Large intestine (tissue), 3 donors: Measurements from ENCODE around the gene C20orf141. TPM values are rescaled to one million over a fixed set of nuclear protein-coding genes. Genes with fewer than 3 reads are reported as not detected.
"Not testable (repeated sequence)": the region's sequence is repeated elsewhere in the genome, so short reads cannot be mapped to it uniquely, and the experiment has no call there.

Experiments
- DNase-seq, 2 donors: peaks; one replicate each; pipeline versions ENCODE4 v3.0.0 to v3.0.0-alpha.2; 2013
- H3K27ac ChIP-seq: one replicate; pipeline ENCODE4 v1.5.1; 2013; ENCODE audit warnings: low read length
- H3K27me3 ChIP-seq: 2 replicates; pipeline ENCODE4 v1.6.1; 2013; ENCODE audit warnings: low read length; ENCODE audit not compliant: control insufficient read depth, insufficient read depth
- H3K36me3 ChIP-seq: 2 replicates; pipeline ENCODE4 v1.6.1; 2013; ENCODE audit warnings: low read length; ENCODE audit not compliant: control insufficient read depth, insufficient read depth
- H3K4me1 ChIP-seq: one replicate; pipeline ENCODE4 v1.6.1; 2013; ENCODE audit warnings: low read length; ENCODE audit not compliant: control insufficient read depth, insufficient read depth
- H3K4me3 ChIP-seq: one replicate; pipeline ENCODE4 v1.5.1; 2013; ENCODE audit warnings: low read length
- H3K9me3 ChIP-seq: one replicate; pipeline ENCODE4 v1.6.1; 2013; ENCODE audit warnings: mild to moderate bottlenecking, low read depth, low read length, moderate library complexity; ENCODE audit not compliant: control insufficient read depth
- WGBS: methylation state at CpG from one replicate; pipeline ENCODE4 v1.1.5; 2013; ENCODE audit warnings: low lambda C conversion rate; ENCODE audit not compliant: insufficient coverage; 5-methylcytosine and 5-hydroxymethylcytosine counted together
- polyA plus RNA-seq: library from polyadenylated mRNA; unstranded; fragments of 120-200 nt; gene quantifications from one replicate; pipeline ENCODE4 v1.2.1, GENCODE V29; 2013

The C20orf141 gene
- polyA plus RNA-seq, 1 donor = not detected

DNA sequence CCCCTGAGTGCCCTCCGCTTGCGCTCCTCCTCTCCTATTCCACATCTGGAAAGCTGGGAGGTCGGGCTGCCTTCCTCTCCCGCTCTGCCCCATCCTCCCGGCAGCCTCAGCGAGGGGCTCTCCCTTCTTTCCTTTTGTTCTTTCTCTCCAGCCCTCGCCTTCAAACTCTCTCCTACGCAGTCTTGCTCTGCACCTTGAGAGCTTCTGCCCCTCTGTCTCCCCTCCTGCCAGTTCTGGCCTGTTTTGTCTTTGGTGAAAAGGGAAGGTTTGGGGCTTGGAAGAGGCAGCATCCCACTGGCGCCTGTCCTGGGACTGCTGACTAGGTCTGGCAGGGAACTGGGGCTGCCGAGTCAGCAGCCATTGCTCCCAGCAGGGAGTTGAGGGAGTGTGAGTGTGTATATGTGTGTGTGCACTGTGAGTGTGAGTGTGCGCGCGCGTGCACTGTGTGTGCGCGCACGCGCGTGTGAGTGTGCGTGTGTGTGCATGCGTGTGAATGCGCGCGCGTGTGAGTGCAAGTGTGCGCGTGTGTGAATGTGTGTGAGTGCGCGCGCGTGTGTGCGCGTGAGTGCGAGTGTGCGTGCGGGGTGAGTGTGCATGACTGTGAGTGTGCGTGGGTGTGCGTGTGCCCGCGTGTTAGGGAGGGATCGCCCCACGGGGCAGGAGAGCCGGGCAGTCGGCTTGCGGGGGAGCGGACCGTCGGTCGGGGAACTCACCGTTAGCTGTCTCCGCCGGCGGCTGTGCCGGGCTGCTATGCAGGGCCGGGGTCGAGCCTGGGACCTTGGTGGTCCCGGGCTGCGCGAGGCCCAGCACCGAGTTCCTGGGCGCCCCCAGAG, 14.9 kb upstream of the C20orf141 start:
- H3K4me3 ChIP-seq = peak overlapping the region; percentile 36
- no peaks in the 10 kb centered on the region for H3K9me3 ChIP-seq
- DNase-seq = peak in 1 of 2 donors; percentile 18
- H3K36me3 ChIP-seq = peaks cover 6% of the 10 kb centered on the region
- peaks cover 72% of the 10 kb centered on the region for H3K27me3 ChIP-seq
- H3K27ac ChIP-seq = no peak overlapping the region
- H3K4me1 ChIP-seq = peaks cover 2% of the 10 kb centered on the region
- 15% methylated on average over 4 of the region's 61 CpGs for WGBS

GRCh38 chr20:2800521-2801285, 14.1 kb upstream of the C20orf141 start, which contains the start of gene CPXM1:
Gene CPXM1 (minus strand): TSS chr20:2800627. CDS start chr20:2800572, 55 bp downstream.
- peaks cover 2% of the 10 kb centered on the region for H3K4me1 ChIP-seq
- H3K4me3 ChIP-seq = peak within 1 kb of the TSS; percentile 36
- no CpG with 5 or more reads among the region's 52 CpGs for WGBS
- H3K9me3 ChIP-seq = no peaks in the 10 kb centered on the region
- no peak within 1 kb of the TSS for H3K27ac ChIP-seq
- H3K36me3 ChIP-seq = peaks cover 6% of the 10 kb centered on the region
- H3K27me3 ChIP-seq = peaks cover 80% of the 10 kb centered on the region
- peak in 1 of 2 donors; percentile 20 for DNase-seq

DNA sequence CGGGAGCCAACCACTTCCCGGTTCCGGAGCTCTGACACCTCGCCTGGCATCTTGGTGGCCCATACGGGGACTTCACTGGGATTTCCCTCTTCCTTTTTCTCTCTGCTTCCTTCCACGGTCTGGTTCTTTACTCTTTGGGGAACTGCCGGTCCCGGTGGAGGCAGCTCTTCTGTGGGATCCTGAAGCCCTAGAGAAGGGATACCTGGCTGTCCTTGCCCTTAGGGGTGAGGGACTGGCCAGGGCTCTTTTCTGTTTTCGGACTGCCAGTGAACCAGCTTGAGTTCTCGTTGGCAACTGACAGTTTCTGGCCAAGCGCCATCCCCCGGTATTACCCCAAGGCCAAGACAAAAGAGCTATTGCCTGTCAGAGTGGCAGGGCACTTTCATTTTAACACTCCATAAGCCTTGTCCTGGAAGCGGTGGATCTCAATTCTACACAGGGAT, 13.5 kb upstream of the C20orf141 start:
- DNase-seq = no peak
- Histone ChIP-seq H3K27me3 (peaks cover 86% of the 10 kb centered on the region), H3K9me3 (no peaks in the 10 kb centered on the region), H3K4me3 (no peak overlapping the region), H3K27ac (no peak overlapping the region), H3K36me3 (peaks cover 6% of the 10 kb centered on the region), H3K4me1 (peaks cover 2% of the 10 kb centered on the region)
- no CpG with 5 or more reads among the region's 13 CpGs for WGBS

DNA sequence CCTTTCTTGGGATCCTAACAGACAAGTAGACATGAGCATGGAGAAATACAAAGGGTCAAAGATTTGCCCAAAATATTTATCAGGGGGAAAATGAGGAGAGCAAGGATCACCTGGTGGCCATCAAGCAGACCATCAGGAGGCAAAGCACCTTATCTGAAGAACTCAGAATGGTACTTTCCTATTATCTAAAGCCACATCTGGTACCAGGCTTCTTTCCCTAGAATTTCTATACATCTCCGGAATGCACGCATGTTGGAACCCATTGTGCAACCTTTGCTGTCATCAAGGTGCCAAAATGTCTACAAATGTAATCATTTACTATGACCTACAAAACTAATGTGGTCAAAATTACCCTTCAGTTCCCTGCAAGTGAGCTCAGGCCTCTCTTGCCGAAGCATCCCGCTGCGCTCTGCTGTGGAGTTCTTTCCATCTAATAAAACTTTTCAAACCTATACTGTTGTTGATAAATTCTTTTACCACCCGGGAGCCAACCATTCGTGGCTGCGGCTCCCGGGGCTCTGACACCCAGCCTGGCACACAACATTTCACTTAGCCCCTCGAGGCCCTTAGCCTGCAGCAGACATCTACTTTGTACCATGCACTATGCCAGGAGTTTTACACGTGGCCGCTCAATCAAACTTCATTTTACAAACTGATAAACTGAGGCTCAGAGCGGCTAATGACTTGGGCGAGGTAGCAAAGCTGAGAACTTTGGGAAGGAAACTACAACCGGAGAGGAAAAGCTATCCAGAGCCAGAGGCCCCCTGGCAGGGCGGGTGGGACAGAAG, 10.6 kb upstream of the C20orf141 start:
- no peak for DNase-seq
- Histone ChIP-seq H3K4me1 (peaks cover 2% of the 10 kb centered on the region), H3K4me3 (no peak overlapping the region), H3K27ac (no peak overlapping the region), H3K9me3 (no peaks in the 10 kb centered on the region), H3K27me3 (peaks cover 91% of the 10 kb centered on the region), H3K36me3 (no peaks in the 10 kb centered on the region)
- no CpG with 5 or more reads among the region's 16 CpGs for WGBS

- H3K4me1 ChIP-seq = peaks cover under 1% of the 10 kb centered on the region
- no peak overlapping the region for H3K27ac ChIP-seq
- H3K9me3 ChIP-seq = no peaks in the 10 kb centered on the region
- no CpG with 5 or more reads among the region's 49 CpGs for WGBS
- no peak overlapping the region for H3K4me3 ChIP-seq
- peaks cover 87% of the 10 kb centered on the region for H3K27me3 ChIP-seq
- H3K36me3 ChIP-seq = no peaks in the 10 kb centered on the region
- no peak for DNase-seq
Observed at GRCh38 chr20:2804852-2805688, 9.7 kb upstream of the C20orf141 start.

- peaks cover 81% of the 10 kb centered on the region for H3K27me3 ChIP-seq
- 20% methylated on average over 2 of the region's 22 CpGs for WGBS
- no peak overlapping the region for H3K27ac ChIP-seq
- no peak overlapping the region for H3K4me3 ChIP-seq
- no peaks in the 10 kb centered on the region for H3K4me1 ChIP-seq
- no peak for DNase-seq
- H3K36me3 ChIP-seq = no peaks in the 10 kb centered on the region
- H3K9me3 ChIP-seq = no peaks in the 10 kb centered on the region
Observed at GRCh38 chr20:2805689-2806350, 9.0 kb upstream of the C20orf141 start.

DNA sequence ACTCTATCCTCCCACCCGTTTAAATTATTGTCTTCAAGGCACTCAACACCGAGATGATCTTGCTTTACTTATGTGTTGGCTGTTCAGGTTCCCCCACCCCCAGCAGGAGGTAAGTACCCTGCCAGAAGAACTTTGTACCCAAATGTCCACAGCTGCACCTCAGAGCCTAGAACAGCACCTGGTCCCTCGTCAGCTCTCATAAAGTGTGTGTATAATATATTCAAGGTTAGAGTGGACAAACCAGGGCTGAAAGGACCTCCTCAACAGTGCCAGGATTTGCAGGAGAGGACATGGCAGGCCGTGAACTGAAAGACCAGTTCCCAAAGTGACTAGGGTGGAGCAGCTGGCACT, 8.5 kb upstream of the C20orf141 start:
- peaks cover 76% of the 10 kb centered on the region for H3K27me3 ChIP-seq
- no CpG with 5 or more reads among the region's 4 CpGs for WGBS
- H3K36me3 ChIP-seq = no peaks in the 10 kb centered on the region
- H3K4me1 ChIP-seq = no peaks in the 10 kb centered on the region
- no peak overlapping the region for H3K4me3 ChIP-seq
- H3K27ac ChIP-seq = no peak overlapping the region
- DNase-seq = no peak
- no peaks in the 10 kb centered on the region for H3K9me3 ChIP-seq

DNA sequence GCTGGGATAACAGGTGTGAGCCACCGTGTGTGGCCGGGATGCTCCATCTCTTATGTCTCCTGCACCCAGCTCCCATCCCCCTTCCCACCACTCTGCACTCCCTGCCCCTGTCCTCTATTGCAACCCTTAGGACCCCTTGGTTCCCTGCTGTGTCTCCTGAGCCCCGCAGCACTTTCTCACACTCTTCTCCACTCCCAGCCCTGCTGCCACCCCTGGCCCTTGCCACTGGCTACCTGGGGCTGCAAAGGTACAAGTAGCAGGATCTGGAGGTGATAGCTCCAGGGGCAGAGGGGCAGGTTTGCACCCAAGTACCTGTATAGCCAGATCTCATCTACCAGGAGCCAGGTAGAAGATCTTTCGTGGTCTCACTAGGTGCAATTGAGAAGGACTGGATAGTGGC, 7.8 kb upstream of the C20orf141 start:
- WGBS = 100% methylated on average over 1 of the region's 4 CpGs
- Histone ChIP-seq H3K9me3 (no peaks in the 10 kb centered on the region), H3K27ac (no peak overlapping the region), H3K36me3 (no peaks in the 10 kb centered on the region), H3K4me1 (no peaks in the 10 kb centered on the region), H3K4me3 (no peak overlapping the region), H3K27me3 (peaks cover 71% of the 10 kb centered on the region)
- no peak for DNase-seq

GRCh38 chr20:2807929-2808328, 6.9 kb upstream of the C20orf141 start:
- not testable (repeated sequence) for H3K36me3 ChIP-seq, H3K4me3 ChIP-seq, DNase-seq, H3K27ac ChIP-seq, H3K4me1 ChIP-seq, H3K9me3 ChIP-seq
- H3K27me3 ChIP-seq = peaks cover 63% of the 10 kb centered on the region
- WGBS = no CpG with 5 or more reads among the region's 9 CpGs
